HL-60 (cell line): ENCODE data around the gene NPM1.

ENCODE experiments used
- CTCF ChIP-seq: IDR thresholded peaks from one replicate; pipeline ENCODE4 v1.5.1; 2011; ENCODE audit warnings: low read length, control low read depth, inconsistent platforms; ENCODE audit not compliant: insufficient read depth
- POLR2AphosphoS5 ChIP-seq: IDR thresholded peaks from 2 replicates; pipeline ENCODE4 v1.6.1; 2012; ENCODE audit warnings: low read depth
- SPI1 ChIP-seq: IDR thresholded peaks from 2 replicates; pipeline ENCODE4 v1.6.1; 2012; ENCODE audit warnings: low read depth, mild to moderate bottlenecking, borderline replicate concordance
- TF ChIP-seq, protein P1 (sequence below): IDR thresholded peaks from 2 replicates; pipeline ENCODE4 v1.6.1; 2012; ENCODE audit warnings: low read depth; ENCODE audit not compliant: insufficient replicate concordance

GRCh38 chr5:171357843-171358242 is 29.8 kb upstream of the NPM1 start:
- TF ChIP-seq CTCF = no peak
- TF ChIP-seq, protein P1, sequence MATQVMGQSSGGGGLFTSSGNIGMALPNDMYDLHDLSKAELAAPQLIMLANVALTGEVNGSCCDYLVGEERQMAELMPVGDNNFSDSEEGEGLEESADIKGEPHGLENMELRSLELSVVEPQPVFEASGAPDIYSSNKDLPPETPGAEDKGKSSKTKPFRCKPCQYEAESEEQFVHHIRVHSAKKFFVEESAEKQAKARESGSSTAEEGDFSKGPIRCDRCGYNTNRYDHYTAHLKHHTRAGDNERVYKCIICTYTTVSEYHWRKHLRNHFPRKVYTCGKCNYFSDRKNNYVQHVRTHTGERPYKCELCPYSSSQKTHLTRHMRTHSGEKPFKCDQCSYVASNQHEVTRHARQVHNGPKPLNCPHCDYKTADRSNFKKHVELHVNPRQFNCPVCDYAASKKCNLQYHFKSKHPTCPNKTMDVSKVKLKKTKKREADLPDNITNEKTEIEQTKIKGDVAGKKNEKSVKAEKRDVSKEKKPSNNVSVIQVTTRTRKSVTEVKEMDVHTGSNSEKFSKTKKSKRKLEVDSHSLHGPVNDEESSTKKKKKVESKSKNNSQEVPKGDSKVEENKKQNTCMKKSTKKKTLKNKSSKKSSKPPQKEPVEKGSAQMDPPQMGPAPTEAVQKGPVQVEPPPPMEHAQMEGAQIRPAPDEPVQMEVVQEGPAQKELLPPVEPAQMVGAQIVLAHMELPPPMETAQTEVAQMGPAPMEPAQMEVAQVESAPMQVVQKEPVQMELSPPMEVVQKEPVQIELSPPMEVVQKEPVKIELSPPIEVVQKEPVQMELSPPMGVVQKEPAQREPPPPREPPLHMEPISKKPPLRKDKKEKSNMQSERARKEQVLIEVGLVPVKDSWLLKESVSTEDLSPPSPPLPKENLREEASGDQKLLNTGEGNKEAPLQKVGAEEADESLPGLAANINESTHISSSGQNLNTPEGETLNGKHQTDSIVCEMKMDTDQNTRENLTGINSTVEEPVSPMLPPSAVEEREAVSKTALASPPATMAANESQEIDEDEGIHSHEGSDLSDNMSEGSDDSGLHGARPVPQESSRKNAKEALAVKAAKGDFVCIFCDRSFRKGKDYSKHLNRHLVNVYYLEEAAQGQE = no peak
- TF ChIP-seq SPI1 = no peak
- no peak for TF ChIP-seq POLR2AphosphoS5
